Calu3 (cell line): ENCODE results near the gene RIN3. TPM values are rescaled to one million over a fixed set of nuclear protein-coding genes. Genes with fewer than 3 reads are reported as not detected.

Source experiments
- BruUV-seq: library from RNA; stranded (reverse); fragments of 400-500 nt; replicated peaks from 2 replicates; lab custom pipeline; 2021; lab: Mats Ljungman, UMichigan
- CTCF ChIA-PET: fragments of 300-600 bp; sonication (Branson Sonifier 250); formaldehyde crosslinking; loops from one replicate; lab custom pipeline; 2022; ENCODE audit warnings: antibody characterized with exemption; lab: Charles Lee
- DNase-seq: peaks from one replicate; pipeline ENCODE4 v3.0.0; 2022
- H3K27ac Mint-ChIP-seq: one replicate; pipeline ENCODE4 v1.8.0; 2022; ENCODE audit warnings: mixed read lengths; ENCODE audit not compliant: unreplicated experiment
- H3K27me3 Mint-ChIP-seq: one replicate; pipeline ENCODE4 v1.8.0; 2022; ENCODE audit warnings: mixed read lengths; ENCODE audit not compliant: unreplicated experiment
- H3K36me3 Mint-ChIP-seq: one replicate; pipeline ENCODE4 v1.8.0; 2022; ENCODE audit warnings: mild to moderate bottlenecking, moderate library complexity, mixed read lengths; ENCODE audit not compliant: insufficient read depth, unreplicated experiment
- H3K4me1 Mint-ChIP-seq: one replicate; pipeline ENCODE4 v1.8.0; 2022; ENCODE audit warnings: mild to moderate bottlenecking, low read depth, mixed read lengths; ENCODE audit not compliant: unreplicated experiment
- H3K4me3 Mint-ChIP-seq: one replicate; pipeline ENCODE4 v1.8.0; 2022; ENCODE audit warnings: mild to moderate bottlenecking, low read depth, moderate library complexity, mixed read lengths; ENCODE audit not compliant: unreplicated experiment
- H3K9me3 Mint-ChIP-seq: one replicate; pipeline ENCODE4 v1.8.0; 2022; ENCODE audit warnings: low read depth, mixed read lengths; ENCODE audit not compliant: unreplicated experiment
- CTCF ChIP-seq: fragments of 200-600 bp; IDR thresholded peaks from one replicate; pipeline ENCODE4 v1.8.0; 2022; ENCODE audit warnings: antibody characterized with exemption; ENCODE audit not compliant: unreplicated experiment
- intact Hi-C: fragments of 100-400 bp; cut with micrococcal nuclease; formaldehyde crosslinking; loops from one replicate; pipeline ENCODE4 v1.10.0; 2022; ENCODE audit not compliant: unreplicated experiment
- total RNA-seq: library from RNA; stranded (reverse); gene quantifications from 2 replicates; pipeline ENCODE4 v1.2.3, GENCODE V29; 2022

The RIN3 gene
- total RNA-seq, 1 experiment from 2014 or later, result 13.8 TPM

- no peaks in the 10 kb centered on the region for H3K27me3 Mint-ChIP-seq
- no peak for TF ChIP-seq CTCF
- H3K36me3 Mint-ChIP-seq, result no peaks in the 10 kb centered on the region
- DNase-seq, result no peak
- no peaks in the 10 kb centered on the region for H3K9me3 Mint-ChIP-seq
- H3K27ac Mint-ChIP-seq, result no peak overlapping the region
- no TSS peak for BruUV-seq
- CTCF ChIA-PET, result no interaction called here
- no peak overlapping the region for H3K4me3 Mint-ChIP-seq
- intact Hi-C loops, result no loop called here
- no peaks in the 10 kb centered on the region for H3K4me1 Mint-ChIP-seq
Observed at GRCh38 chr14:92495027-92495426, 18.6 kb upstream of the RIN3 start.

- Mint-ChIP-seq H3K4me3 (no peak overlapping the region), H3K9me3 (no peaks in the 10 kb centered on the region), H3K36me3 (no peaks in the 10 kb centered on the region), H3K27ac (no peak overlapping the region), H3K4me1 (no peaks in the 10 kb centered on the region), H3K27me3 (no peaks in the 10 kb centered on the region)
- CTCF ChIA-PET, result no interaction called here
- no TSS peak for BruUV-seq
- intact Hi-C loops, result no loop called here
- TF ChIP-seq CTCF, result no peak
- no peak for DNase-seq
Observed at GRCh38 chr14:92496191-92496857, 17.3 kb upstream of the RIN3 start.

- H3K27me3 Mint-ChIP-seq, result no peaks in the 10 kb centered on the region
- no peak overlapping the region for H3K4me3 Mint-ChIP-seq
- no peak for TF ChIP-seq CTCF
- H3K4me1 Mint-ChIP-seq, result no peaks in the 10 kb centered on the region
- no TSS peak for BruUV-seq
- intact Hi-C loops, result no loop called here
- no peak for DNase-seq
- H3K27ac Mint-ChIP-seq, result no peak overlapping the region
- H3K9me3 Mint-ChIP-seq, result no peaks in the 10 kb centered on the region
- CTCF ChIA-PET, result no interaction called here
- H3K36me3 Mint-ChIP-seq, result no peaks in the 10 kb centered on the region
Observed at GRCh38 chr14:92497391-92497790, 16.2 kb upstream of the RIN3 start.

GRCh38 chr14:92499234-92499633, 14.3 kb upstream of the RIN3 start:
- no peak overlapping the region for H3K27ac Mint-ChIP-seq
- H3K4me3 Mint-ChIP-seq, result no peak overlapping the region
- no TSS peak for BruUV-seq
- H3K4me1 Mint-ChIP-seq, result peaks cover 16% of the 10 kb centered on the region
- H3K36me3 Mint-ChIP-seq, result no peaks in the 10 kb centered on the region
- CTCF ChIA-PET, result no interaction called here
- no peak for TF ChIP-seq CTCF
- intact Hi-C loops, result no loop called here
- H3K9me3 Mint-ChIP-seq, result no peaks in the 10 kb centered on the region
- DNase-seq, result no peak
- no peaks in the 10 kb centered on the region for H3K27me3 Mint-ChIP-seq
